ENCODE measurements around the gene COL12A1. TPM values are rescaled to one million over a fixed set of nuclear protein-coding genes. Genes with fewer than 3 reads are reported as not detected.

COL12A1 gene
- total and polyA plus RNA-seq, 10 of the 15 experiments (the other 5 are each of a cell fraction or from before 2014, with no cell fraction given): under 0.01 to 0.69 (median 0.11) TPM; not detected in 6

DNA sequence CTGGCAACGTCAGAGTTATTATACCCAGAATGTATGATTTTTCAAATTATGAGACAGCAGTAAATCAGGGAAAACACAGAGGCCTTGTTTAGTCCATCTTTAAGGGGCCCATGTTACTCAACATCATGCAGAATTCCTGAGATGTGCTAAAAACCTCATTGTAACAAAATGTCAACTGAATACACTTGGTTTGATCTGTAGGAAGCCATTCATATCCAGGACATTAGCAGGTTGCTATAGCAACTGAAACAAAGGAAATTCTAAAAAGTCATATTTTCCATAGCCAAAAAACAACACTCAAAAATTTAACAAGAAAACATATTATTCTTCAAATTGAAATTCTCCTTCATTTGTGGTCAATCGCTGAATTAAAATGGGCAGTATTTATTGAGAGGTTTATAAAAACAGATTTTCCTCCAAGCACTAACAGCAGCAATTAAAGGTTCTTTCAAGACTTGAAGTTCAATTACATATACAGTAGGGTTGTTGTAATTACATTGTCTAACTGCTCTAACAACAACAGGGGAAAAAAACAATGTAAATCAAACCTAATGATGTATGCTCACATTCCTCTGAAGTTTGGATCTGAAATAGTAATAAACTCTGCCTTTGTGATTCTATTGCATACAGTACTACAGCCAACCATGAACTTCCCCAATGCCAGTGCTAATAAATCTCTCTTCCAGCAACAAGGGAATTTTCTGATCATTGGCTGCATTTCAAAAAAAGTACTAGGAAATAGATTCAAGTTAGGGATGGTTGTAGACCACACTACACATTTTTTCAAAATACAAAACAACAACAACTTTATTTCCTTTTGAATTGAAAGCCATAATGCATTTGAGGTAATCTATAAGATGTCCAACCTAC lies 34.9 kb downstream of the COL12A1 start:
- H3K4me1 ChIP-seq (ENCODE audit: control insufficient read depth, insufficient read depth, low read length): no peaks in the 10 kb centered on the region
- no peak for TF ChIP-seq IRF4 (IDR thresholded peaks at IDR 0.05; ENCODE audit: low read depth, low read length)
- no peak for TF ChIP-seq BMI1 (IDR thresholded peaks at IDR 0.05; ENCODE audit: borderline replicate concordance)
- TF ChIP-seq, protein P1, sequence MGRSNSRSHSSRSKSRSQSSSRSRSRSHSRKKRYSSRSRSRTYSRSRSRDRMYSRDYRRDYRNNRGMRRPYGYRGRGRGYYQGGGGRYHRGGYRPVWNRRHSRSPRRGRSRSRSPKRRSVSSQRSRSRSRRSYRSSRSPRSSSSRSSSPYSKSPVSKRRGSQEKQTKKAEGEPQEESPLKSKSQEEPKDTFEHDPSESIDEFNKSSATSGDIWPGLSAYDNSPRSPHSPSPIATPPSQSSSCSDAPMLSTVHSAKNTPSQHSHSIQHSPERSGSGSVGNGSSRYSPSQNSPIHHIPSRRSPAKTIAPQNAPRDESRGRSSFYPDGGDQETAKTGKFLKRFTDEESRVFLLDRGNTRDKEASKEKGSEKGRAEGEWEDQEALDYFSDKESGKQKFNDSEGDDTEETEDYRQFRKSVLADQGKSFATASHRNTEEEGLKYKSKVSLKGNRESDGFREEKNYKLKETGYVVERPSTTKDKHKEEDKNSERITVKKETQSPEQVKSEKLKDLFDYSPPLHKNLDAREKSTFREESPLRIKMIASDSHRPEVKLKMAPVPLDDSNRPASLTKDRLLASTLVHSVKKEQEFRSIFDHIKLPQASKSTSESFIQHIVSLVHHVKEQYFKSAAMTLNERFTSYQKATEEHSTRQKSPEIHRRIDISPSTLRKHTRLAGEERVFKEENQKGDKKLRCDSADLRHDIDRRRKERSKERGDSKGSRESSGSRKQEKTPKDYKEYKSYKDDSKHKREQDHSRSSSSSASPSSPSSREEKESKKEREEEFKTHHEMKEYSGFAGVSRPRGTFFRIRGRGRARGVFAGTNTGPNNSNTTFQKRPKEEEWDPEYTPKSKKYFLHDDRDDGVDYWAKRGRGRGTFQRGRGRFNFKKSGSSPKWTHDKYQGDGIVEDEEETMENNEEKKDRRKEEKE (IDR thresholded peaks at IDR 0.05): no peak
- TF ChIP-seq, protein P2, sequence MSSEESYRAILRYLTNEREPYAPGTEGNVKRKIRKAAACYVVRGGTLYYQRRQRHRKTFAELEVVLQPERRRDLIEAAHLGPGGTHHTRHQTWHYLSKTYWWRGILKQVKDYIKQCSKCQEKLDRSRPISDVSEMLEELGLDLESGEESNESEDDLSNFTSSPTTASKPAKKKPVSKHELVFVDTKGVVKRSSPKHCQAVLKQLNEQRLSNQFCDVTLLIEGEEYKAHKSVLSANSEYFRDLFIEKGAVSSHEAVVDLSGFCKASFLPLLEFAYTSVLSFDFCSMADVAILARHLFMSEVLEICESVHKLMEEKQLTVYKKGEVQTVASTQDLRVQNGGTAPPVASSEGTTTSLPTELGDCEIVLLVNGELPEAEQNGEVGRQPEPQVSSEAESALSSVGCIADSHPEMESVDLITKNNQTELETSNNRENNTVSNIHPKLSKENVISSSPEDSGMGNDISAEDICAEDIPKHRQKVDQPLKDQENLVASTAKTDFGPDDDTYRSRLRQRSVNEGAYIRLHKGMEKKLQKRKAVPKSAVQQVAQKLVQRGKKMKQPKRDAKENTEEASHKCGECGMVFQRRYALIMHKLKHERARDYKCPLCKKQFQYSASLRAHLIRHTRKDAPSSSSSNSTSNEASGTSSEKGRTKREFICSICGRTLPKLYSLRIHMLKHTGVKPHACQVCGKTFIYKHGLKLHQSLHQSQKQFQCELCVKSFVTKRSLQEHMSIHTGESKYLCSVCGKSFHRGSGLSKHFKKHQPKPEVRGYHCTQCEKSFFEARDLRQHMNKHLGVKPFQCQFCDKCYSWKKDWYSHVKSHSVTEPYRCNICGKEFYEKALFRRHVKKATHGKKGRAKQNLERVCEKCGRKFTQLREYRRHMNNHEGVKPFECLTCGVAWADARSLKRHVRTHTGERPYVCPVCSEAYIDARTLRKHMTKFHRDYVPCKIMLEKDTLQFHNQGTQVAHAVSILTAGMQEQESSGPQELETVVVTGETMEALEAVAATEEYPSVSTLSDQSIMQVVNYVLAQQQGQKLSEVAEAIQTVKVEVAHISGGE (CRISPR knock-in tag; IDR thresholded peaks at IDR 0.05): no peak
- TF ChIP-seq PAX8 (IDR thresholded peaks at IDR 0.05): no peak
- no peak for TF ChIP-seq RCOR1 (conservative IDR thresholded peaks at IDR 0.05; ENCODE audit: low read depth, low read length)
- TF ChIP-seq RAD21 (IDR thresholded peaks at IDR 0.05; ENCODE audit: insufficient read depth, low read depth, low read length): no peak
- no peak for TF ChIP-seq SUZ12 (IDR thresholded peaks at IDR 0.05; ENCODE audit: unreplicated experiment)
- POLR2A ChIA-PET: no interaction called here
- no peak overlapping the region for H3K9ac ChIP-seq (ENCODE audit: control insufficient read depth, insufficient read depth, low read length)
- H3K36me3 ChIP-seq (ENCODE audit: control insufficient read depth in 2 of 2, insufficient read depth in 2 of 2, low read length in 1 of 2): no peaks in the 10 kb centered on the region
- DNase-seq (ENCODE audit: low read depth, low spot score) (no peak), FAIRE-seq (no peak), ATAC-seq (no peak)
- no peak overlapping the region for H3K4me2 ChIP-seq (ENCODE audit: control insufficient read depth, insufficient read depth)
- H3K9me3 ChIP-seq (replicated peaks; ENCODE audit: control insufficient read depth, insufficient read depth, low read length): no peaks in the 10 kb centered on the region
- H3K27me3 ChIP-seq (replicated peaks in 1 of 2; ENCODE audit: control insufficient read depth in 2 of 2, insufficient read depth in 2 of 2, low read length in 1 of 2): peaks cover 0 to 2% of the 10 kb centered on the region in 2 experiments; a peak in 2 of 4 replicates
- RAD21 ChIA-PET (ENCODE audit: unreplicated experiment): no interaction called here
- no peak overlapping the region for H2AFZ ChIP-seq (ENCODE audit: control insufficient read depth, low read depth, low read length)
- CTCF ChIA-PET: interaction anchor here (0.6 kb wide), 1 partner anchor 33 kb away, joined by 3 read pairs; no protein-coding TSS in a partner anchor
- in situ Hi-C loops (cut with MboI) (no loop called here), intact Hi-C loops (cut with micrococcal nuclease; ENCODE audit: unreplicated experiment) (no loop called here)
- BruUV-seq (replicated peaks): no TSS peak
- 33% methylated on average over 2 of the region's 2 CpGs for WGBS (ENCODE audit: insufficient coverage, insufficient replicate concordance, low lambda C conversion rate, missing lambda C conversion rate)
- no peaks in the 10 kb centered on the region for H3K79me2 ChIP-seq (ENCODE audit: control insufficient read depth, insufficient read depth, low read length)
- H3K4me3 ChIP-seq: no peak overlapping the region
- no peak overlapping the region for H3K27ac ChIP-seq (ENCODE audit: control insufficient read depth, insufficient read depth)
- SMC1A ChIA-PET (ENCODE audit: uncharacterized antibody, unreplicated experiment): no interaction called here
- no peaks in the 10 kb centered on the region for H4K20me1 ChIP-seq (ENCODE audit: control insufficient read depth, insufficient read depth)
